DOHH2 (cell line): ENCODE results near the gene LRRC71.

Experiments
- EZH2phosphoT487 ChIP-seq: fragments of 200-600 bp; sonication (generic); IDR thresholded peaks from 2 replicates; pipeline ENCODE4 v1.6.1; 2017; ENCODE audit warnings: borderline replicate concordance, mild to moderate bottlenecking, antibody characterized with exemption, low read length, moderate library complexity, mixed read lengths
- TF ChIP-seq, protein P1 (sequence below): fragments of 200-600 bp; sonication (generic); IDR thresholded peaks from one replicate; pipeline ENCODE4 v1.5.1; 2014; ENCODE audit warnings: antibody characterized with exemption, mild to moderate bottlenecking, low read depth, low read length; ENCODE audit not compliant: poor library complexity, severe bottlenecking

DNA sequence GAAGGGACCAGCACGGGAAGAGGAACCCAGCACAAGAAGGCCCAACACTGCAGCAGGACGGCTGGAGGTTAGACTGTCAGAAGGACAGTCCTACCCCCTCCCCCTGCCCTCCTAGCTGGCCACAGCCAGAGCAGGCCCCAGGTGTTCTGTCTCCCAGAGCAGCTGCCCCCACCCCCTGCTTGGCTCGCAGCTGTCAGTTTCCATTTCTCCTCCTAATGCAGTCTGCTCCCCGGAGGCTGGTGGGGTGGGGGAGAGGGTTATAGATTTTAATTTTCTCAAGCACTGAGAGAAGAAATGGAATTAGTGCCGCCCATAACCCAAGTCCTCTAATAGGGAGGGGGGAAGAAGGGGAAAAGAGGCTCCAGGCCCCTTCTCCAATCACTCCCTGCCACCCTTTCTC is 40.0 kb upstream of the LRRC71 start:
- TF ChIP-seq, protein P1, sequence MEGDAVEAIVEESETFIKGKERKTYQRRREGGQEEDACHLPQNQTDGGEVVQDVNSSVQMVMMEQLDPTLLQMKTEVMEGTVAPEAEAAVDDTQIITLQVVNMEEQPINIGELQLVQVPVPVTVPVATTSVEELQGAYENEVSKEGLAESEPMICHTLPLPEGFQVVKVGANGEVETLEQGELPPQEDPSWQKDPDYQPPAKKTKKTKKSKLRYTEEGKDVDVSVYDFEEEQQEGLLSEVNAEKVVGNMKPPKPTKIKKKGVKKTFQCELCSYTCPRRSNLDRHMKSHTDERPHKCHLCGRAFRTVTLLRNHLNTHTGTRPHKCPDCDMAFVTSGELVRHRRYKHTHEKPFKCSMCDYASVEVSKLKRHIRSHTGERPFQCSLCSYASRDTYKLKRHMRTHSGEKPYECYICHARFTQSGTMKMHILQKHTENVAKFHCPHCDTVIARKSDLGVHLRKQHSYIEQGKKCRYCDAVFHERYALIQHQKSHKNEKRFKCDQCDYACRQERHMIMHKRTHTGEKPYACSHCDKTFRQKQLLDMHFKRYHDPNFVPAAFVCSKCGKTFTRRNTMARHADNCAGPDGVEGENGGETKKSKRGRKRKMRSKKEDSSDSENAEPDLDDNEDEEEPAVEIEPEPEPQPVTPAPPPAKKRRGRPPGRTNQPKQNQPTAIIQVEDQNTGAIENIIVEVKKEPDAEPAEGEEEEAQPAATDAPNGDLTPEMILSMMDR, result no peak
- TF ChIP-seq EZH2phosphoT487, result no peak
